ENCODE measurements around the gene TP53I13. TPM values are rescaled to one million over a fixed set of nuclear protein-coding genes. Genes with fewer than 3 reads are reported as not detected.

The TP53I13 gene
- total RNA-seq, 1 donor from 2014 or later = 40.2 TPM

GRCh38 chr17:29573558-29573869, 5.0 kb downstream of the TP53I13 start:
- Mint-ChIP-seq H3K9me3 (ENCODE audit: low read depth) (no peaks in the 10 kb centered on the region), H3K4me3 (ENCODE audit: low read depth) (no peak overlapping the region), H3K27ac (no peak overlapping the region), H3K36me3 (ENCODE audit: insufficient read depth) (peaks cover 11% of the 10 kb centered on the region), H3K4me1 (ENCODE audit: low read depth) (peaks cover 14% of the 10 kb centered on the region), H3K27me3 (peaks cover 9% of the 10 kb centered on the region)
- TF ChIP-seq, protein P1, sequence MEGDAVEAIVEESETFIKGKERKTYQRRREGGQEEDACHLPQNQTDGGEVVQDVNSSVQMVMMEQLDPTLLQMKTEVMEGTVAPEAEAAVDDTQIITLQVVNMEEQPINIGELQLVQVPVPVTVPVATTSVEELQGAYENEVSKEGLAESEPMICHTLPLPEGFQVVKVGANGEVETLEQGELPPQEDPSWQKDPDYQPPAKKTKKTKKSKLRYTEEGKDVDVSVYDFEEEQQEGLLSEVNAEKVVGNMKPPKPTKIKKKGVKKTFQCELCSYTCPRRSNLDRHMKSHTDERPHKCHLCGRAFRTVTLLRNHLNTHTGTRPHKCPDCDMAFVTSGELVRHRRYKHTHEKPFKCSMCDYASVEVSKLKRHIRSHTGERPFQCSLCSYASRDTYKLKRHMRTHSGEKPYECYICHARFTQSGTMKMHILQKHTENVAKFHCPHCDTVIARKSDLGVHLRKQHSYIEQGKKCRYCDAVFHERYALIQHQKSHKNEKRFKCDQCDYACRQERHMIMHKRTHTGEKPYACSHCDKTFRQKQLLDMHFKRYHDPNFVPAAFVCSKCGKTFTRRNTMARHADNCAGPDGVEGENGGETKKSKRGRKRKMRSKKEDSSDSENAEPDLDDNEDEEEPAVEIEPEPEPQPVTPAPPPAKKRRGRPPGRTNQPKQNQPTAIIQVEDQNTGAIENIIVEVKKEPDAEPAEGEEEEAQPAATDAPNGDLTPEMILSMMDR (IDR thresholded peaks at IDR 0.05; ENCODE audit: unreplicated experiment) = no peak
- no peak for DNase-seq (ENCODE audit: low spot score, unreplicated experiment)

GRCh38 chr17:29573871-29574731, 5.6 kb downstream of the TP53I13 start:
- Mint-ChIP-seq H3K27me3 (peaks cover 9% of the 10 kb centered on the region), H3K9me3 (ENCODE audit: low read depth) (no peaks in the 10 kb centered on the region), H3K36me3 (ENCODE audit: insufficient read depth) (peaks cover 11% of the 10 kb centered on the region), H3K27ac (peak overlapping the region; percentile 62), H3K4me1 (ENCODE audit: low read depth) (peaks cover 13% of the 10 kb centered on the region), H3K4me3 (ENCODE audit: low read depth) (no peak overlapping the region)
- TF ChIP-seq, protein P1 (IDR thresholded peaks at IDR 0.05; ENCODE audit: unreplicated experiment) = no peak
- DNase-seq (ENCODE audit: low spot score, unreplicated experiment) = no peak

- H3K4me3 Mint-ChIP-seq (ENCODE audit: low read depth) = no peak overlapping the region
- no peaks in the 10 kb centered on the region for H3K9me3 Mint-ChIP-seq (ENCODE audit: low read depth)
- DNase-seq (ENCODE audit: low spot score, unreplicated experiment) = no peak
- peaks cover 16% of the 10 kb centered on the region for H3K36me3 Mint-ChIP-seq (ENCODE audit: insufficient read depth)
- peaks cover 11% of the 10 kb centered on the region for H3K4me1 Mint-ChIP-seq (ENCODE audit: low read depth)
- peaks cover 9% of the 10 kb centered on the region for H3K27me3 Mint-ChIP-seq
- TF ChIP-seq, protein P1 (IDR thresholded peaks at IDR 0.05; ENCODE audit: unreplicated experiment) = no peak
- peak overlapping the region; percentile 62 for H3K27ac Mint-ChIP-seq
Measured at GRCh38 chr17:29574732-29575510, 6.4 kb downstream of the TP53I13 start.

DNA sequence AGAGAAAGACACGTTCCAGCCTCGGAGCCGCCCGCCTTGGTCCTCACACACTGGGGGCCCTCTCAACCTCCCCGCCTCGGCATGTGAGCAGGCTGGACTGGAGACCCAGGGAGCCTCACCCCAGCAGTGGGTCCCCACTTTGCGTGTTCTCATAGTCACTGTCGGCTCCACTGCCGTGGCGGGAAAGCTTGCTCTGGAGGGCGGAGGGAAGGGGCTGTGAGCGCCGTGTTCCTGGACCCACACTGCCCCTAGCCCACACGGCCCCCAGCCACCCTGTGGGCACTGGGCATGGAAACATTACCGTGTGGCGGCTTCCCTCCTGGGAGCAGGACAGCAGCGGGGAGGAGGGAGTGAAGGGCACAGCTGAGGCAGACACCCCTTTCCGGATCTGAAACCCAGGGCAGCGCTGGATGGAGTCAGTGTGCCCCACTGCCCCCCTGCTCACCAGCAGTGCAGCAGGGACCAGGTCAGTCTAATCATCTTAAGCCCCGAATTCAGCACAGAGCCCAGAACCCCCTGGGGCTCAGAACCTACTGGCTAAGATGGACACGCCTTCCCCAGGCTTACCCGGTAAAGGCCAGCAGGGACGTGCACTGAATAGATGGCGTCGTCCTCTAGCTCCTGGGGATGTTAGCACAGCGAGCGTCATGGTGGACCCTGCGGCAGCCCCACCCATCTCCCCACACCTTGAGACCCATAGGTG, 7.2 kb downstream of the TP53I13 start:
- Mint-ChIP-seq H3K4me3 (ENCODE audit: low read depth) (no peak overlapping the region), H3K9me3 (ENCODE audit: low read depth) (no peaks in the 10 kb centered on the region), H3K4me1 (ENCODE audit: low read depth) (peaks cover 10% of the 10 kb centered on the region), H3K27me3 (peaks cover 6% of the 10 kb centered on the region), H3K36me3 (ENCODE audit: insufficient read depth) (peaks cover 17% of the 10 kb centered on the region), H3K27ac (no peak overlapping the region)
- TF ChIP-seq, protein P1 (IDR thresholded peaks at IDR 0.05; ENCODE audit: unreplicated experiment) = no peak
- no peak for DNase-seq (ENCODE audit: low spot score, unreplicated experiment)

All from progenitor cell of endocrine pancreas (in vitro differentiated cells).